HepG2 (cell line): ENCODE data around the gene RPS25. TPM values are rescaled to one million over a fixed set of nuclear protein-coding genes. Genes with fewer than 3 reads are reported as not detected.
A peak's percentile ranks its signal among the peaks of the same experiment; 100 is the strongest.

Experiments used
- DNMT1 ChIP-seq: sonication (generic); formaldehyde crosslinking; IDR thresholded peaks from 2 replicates; pipeline ENCODE4 v1.5.1; 2020; ENCODE audit warnings: mild to moderate bottlenecking, missing genetic modification reagents
- FOXJ3 ChIP-seq: sonication (generic); formaldehyde crosslinking; IDR thresholded peaks from 2 replicates; pipeline ENCODE4 v1.4.0; 2020; ENCODE audit warnings: missing genetic modification reagents, mild to moderate bottlenecking, borderline replicate concordance
- HHEX ChIP-seq: IDR thresholded peaks from 2 replicates; pipeline ENCODE4 v1.6.1; 2016; ENCODE audit warnings: control low read depth
- HINFP ChIP-seq: sonication (generic); formaldehyde crosslinking; IDR thresholded peaks from 2 replicates; pipeline ENCODE4 v1.4.0; 2020; ENCODE audit warnings: low read depth, mild to moderate bottlenecking, missing genetic modification reagents
- HMG20B ChIP-seq: conservative IDR thresholded peaks from 2 replicates; pipeline ENCODE4 v1.6.1; 2016; ENCODE audit warnings: missing genetic modification reagents, missing compliant biosample characterization
- HNRNPLL ChIP-seq: fragments of 200-400 bp; formaldehyde crosslinking; IDR thresholded peaks from 2 replicates; pipeline ENCODE4 v1.6.1; 2017; ENCODE audit warnings: mild to moderate bottlenecking, low read depth, low read length; ENCODE audit not compliant: poor library complexity, severe bottlenecking
- POLR2AphosphoS2 ChIP-seq: IDR thresholded peaks from 2 replicates; pipeline ENCODE4 v1.6.1; 2011; ENCODE audit warnings: low read depth, low read length, improper control_type of control experiment
- RELA ChIP-seq: sonication (generic); formaldehyde crosslinking; IDR thresholded peaks from 2 replicates; pipeline ENCODE4 v1.4.0; 2020; ENCODE audit warnings: missing genetic modification reagents
- RXRB ChIP-seq: IDR thresholded peaks from 2 replicates; pipeline ENCODE4 v1.6.1; 2016; ENCODE audit warnings: borderline replicate concordance, missing genetic modification reagents, missing compliant biosample characterization
- STAT6 ChIP-seq: sonication (generic); formaldehyde crosslinking; IDR thresholded peaks from 2 replicates; pipeline ENCODE4 v1.4.0; 2020; ENCODE audit warnings: missing genetic modification reagents, mild to moderate bottlenecking, borderline replicate concordance
- TCF7L2 ChIP-seq: IDR thresholded peaks from 2 replicates; pipeline ENCODE4 v1.6.1; 2011; ENCODE audit warnings: mild to moderate bottlenecking, low read depth, low read length, moderate library complexity
- ZNF326 ChIP-seq: sonication (generic); formaldehyde crosslinking; IDR thresholded peaks from 2 replicates; pipeline ENCODE4 v1.4.0; 2020; ENCODE audit warnings: missing genetic modification reagents, borderline replicate concordance
- ZNF343 ChIP-seq: sonication (generic); formaldehyde crosslinking; IDR thresholded peaks from 2 replicates; pipeline ENCODE4 v1.4.0; 2020; ENCODE audit warnings: mild to moderate bottlenecking, missing genetic modification reagents
- ZNF432 ChIP-seq: sonication (generic); formaldehyde crosslinking; IDR thresholded peaks from 2 replicates; pipeline ENCODE4 v1.5.0; 2020; ENCODE audit warnings: missing genetic modification reagents, mild to moderate bottlenecking, borderline replicate concordance
- ZNF773 ChIP-seq: sonication (generic); formaldehyde crosslinking; IDR thresholded peaks from 2 replicates; pipeline ENCODE4 v1.4.0; 2020; ENCODE audit warnings: missing genetic modification reagents, borderline replicate concordance
- ZNF781 ChIP-seq: sonication (generic); formaldehyde crosslinking; IDR thresholded peaks from 2 replicates; pipeline ENCODE4 v1.5.1; 2020; ENCODE audit warnings: borderline replicate concordance, mild to moderate bottlenecking, missing genetic modification reagents; ENCODE audit errors: not compliant biosample characterization
- polyA plus RNA-seq, 8 experiments: library from polyadenylated mRNA; depleted of rRNA in 3 of 8; stranded (reverse) in 7 of 8; unstranded in 1 of 8; fragments of >200 nt; fragmentation: Illumina TruSeq in 4 of 8; extraction: Trizol in 4 of 8; gene quantifications; 2 replicates each; pipeline versions ENCODE4 v1.2.1 to v1.2.3, GENCODE V29; 2011 to 2016; ENCODE audit warnings: low read depth in 4 of 8, missing spikeins in 1 of 8, mixed read lengths in 1 of 8; ENCODE audit not compliant: insufficient read depth in 1 of 8
- total RNA-seq, 5 experiments: library from RNA; depleted of rRNA; stranded (reverse); fragments of >200 nt; fragmentation: Illumina TruSeq; extraction: Trizol; gene quantifications; 2 replicates each; pipeline ENCODE4 v1.2.3, GENCODE V29; 2016; ENCODE audit warnings: low read depth in 1 of 5
- TF ChIP-seq, protein P1 (sequence below): sonication (generic); formaldehyde crosslinking; IDR thresholded peaks from 2 replicates; pipeline ENCODE4 v1.4.0; 2020; ENCODE audit warnings: missing genetic modification reagents
- TF ChIP-seq, protein P2 (sequence below): sonication (generic); formaldehyde crosslinking; IDR thresholded peaks from 2 replicates; pipeline ENCODE4 v1.9.0; 2021; ENCODE audit warnings: missing genetic modification reagents, borderline replicate concordance
- TF ChIP-seq, protein P3 (sequence below): sonication (generic); formaldehyde crosslinking; IDR thresholded peaks from 2 replicates; pipeline ENCODE4 v1.8.0; 2022; ENCODE audit warnings: missing genetic modification reagents, low read depth, mild to moderate bottlenecking, borderline replicate concordance

The RPS25 gene
- total and polyA plus RNA-seq, 2 of the 13 experiments (the other 11 are each of a cell fraction or from before 2014, with no cell fraction given): 839 to 1,415 TPM

GRCh38 chr11:119018074-119018938 lies at the start of gene RPS25, which contains the start of gene TRAPPC4 (continued):
- 0 out of 2 replicates have a peak, but pooled peaks have one; percentile 55 for TF ChIP-seq ZNF343 (CRISPR knock-in tag)
- no peak; the same call in 1 of the 2 replicates for TF ChIP-seq HMG20B (CRISPR knock-in tag)
- TF ChIP-seq TCF7L2: no peak
- no peak for TF ChIP-seq ZNF432 (CRISPR knock-in tag)
- no peak for TF ChIP-seq ZNF326 (CRISPR knock-in tag)
- TF ChIP-seq, protein P1, sequence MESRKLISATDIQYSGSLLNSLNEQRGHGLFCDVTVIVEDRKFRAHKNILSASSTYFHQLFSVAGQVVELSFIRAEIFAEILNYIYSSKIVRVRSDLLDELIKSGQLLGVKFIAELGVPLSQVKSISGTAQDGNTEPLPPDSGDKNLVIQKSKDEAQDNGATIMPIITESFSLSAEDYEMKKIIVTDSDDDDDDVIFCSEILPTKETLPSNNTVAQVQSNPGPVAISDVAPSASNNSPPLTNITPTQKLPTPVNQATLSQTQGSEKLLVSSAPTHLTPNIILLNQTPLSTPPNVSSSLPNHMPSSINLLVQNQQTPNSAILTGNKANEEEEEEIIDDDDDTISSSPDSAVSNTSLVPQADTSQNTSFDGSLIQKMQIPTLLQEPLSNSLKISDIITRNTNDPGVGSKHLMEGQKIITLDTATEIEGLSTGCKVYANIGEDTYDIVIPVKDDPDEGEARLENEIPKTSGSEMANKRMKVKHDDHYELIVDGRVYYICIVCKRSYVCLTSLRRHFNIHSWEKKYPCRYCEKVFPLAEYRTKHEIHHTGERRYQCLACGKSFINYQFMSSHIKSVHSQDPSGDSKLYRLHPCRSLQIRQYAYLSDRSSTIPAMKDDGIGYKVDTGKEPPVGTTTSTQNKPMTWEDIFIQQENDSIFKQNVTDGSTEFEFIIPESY (CRISPR knock-in tag): peak; percentile 15; the same call in 1 of the 2 replicates
- TF ChIP-seq HNRNPLL: peak; percentile 92
- TF ChIP-seq ZNF781 (CRISPR knock-in tag): peak; percentile 68
- TF ChIP-seq POLR2AphosphoS2: no peak
- TF ChIP-seq DNMT1: no peak
- TF ChIP-seq, protein P2, sequence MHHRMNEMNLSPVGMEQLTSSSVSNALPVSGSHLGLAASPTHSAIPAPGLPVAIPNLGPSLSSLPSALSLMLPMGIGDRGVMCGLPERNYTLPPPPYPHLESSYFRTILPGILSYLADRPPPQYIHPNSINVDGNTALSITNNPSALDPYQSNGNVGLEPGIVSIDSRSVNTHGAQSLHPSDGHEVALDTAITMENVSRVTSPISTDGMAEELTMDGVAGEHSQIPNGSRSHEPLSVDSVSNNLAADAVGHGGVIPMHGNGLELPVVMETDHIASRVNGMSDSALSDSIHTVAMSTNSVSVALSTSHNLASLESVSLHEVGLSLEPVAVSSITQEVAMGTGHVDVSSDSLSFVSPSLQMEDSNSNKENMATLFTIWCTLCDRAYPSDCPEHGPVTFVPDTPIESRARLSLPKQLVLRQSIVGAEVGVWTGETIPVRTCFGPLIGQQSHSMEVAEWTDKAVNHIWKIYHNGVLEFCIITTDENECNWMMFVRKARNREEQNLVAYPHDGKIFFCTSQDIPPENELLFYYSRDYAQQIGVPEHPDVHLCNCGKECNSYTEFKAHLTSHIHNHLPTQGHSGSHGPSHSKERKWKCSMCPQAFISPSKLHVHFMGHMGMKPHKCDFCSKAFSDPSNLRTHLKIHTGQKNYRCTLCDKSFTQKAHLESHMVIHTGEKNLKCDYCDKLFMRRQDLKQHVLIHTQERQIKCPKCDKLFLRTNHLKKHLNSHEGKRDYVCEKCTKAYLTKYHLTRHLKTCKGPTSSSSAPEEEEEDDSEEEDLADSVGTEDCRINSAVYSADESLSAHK (CRISPR knock-in tag): no peak
- TF ChIP-seq RELA (CRISPR knock-in tag): no peak
- no peak for TF ChIP-seq FOXJ3 (CRISPR knock-in tag)
- peak; percentile 72 for TF ChIP-seq HINFP
- TF ChIP-seq ZNF773 (CRISPR knock-in tag): no peak
- TF ChIP-seq STAT6 (CRISPR knock-in tag): peak; percentile 94
- TF ChIP-seq HHEX: no peak
- TF ChIP-seq, protein P3, sequence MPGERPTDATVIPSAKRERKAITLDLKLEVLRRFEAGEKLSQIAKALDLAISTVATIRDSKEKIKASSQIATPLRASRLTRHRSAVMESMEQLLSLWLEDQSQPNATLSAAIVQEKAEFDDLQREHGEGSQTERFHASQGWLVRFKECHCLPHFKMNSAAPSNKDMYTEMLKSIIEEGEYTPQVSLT (CRISPR knock-in tag): no peak
- peak; percentile 64 for TF ChIP-seq RXRB (CRISPR knock-in tag)
